Measurements from ENCODE around the gene NCOA1.
"Not testable (repeated sequence)": the region's sequence is repeated elsewhere in the genome, so short reads cannot be mapped to it uniquely, and the experiment has no call there.

NCOA1 gene

DNA sequence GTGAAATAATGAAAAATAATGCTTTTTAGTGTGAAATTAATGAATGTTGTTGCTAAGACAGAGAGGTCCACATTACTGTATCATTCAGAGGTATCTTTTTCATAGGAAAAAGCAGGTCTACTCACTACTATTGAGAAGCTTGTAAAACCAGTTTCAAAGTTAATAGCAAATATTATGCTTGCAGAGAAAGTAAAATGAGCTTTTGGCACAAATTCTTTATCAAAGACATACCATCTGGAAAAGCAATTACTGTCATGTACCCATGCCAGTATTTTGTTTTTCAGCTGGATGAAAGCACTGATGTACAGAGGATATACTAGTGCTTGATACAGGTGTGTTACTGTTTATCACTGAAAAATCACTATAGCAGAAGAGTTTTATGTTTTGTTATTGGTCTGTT, 77.5 kb downstream of the NCOA1 start:
- no peaks in the 10 kb centered on the region for H4K20me1 ChIP-seq (ENCODE audit: control insufficient read depth, insufficient read depth, low read depth, low read length)
- no peak for TF ChIP-seq EZH2phosphoT487 (IDR thresholded peaks at IDR 0.05; ENCODE audit: borderline replicate concordance, low read length)
- TF ChIP-seq, protein P1, sequence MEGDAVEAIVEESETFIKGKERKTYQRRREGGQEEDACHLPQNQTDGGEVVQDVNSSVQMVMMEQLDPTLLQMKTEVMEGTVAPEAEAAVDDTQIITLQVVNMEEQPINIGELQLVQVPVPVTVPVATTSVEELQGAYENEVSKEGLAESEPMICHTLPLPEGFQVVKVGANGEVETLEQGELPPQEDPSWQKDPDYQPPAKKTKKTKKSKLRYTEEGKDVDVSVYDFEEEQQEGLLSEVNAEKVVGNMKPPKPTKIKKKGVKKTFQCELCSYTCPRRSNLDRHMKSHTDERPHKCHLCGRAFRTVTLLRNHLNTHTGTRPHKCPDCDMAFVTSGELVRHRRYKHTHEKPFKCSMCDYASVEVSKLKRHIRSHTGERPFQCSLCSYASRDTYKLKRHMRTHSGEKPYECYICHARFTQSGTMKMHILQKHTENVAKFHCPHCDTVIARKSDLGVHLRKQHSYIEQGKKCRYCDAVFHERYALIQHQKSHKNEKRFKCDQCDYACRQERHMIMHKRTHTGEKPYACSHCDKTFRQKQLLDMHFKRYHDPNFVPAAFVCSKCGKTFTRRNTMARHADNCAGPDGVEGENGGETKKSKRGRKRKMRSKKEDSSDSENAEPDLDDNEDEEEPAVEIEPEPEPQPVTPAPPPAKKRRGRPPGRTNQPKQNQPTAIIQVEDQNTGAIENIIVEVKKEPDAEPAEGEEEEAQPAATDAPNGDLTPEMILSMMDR (IDR thresholded peaks at IDR 0.05; ENCODE audit: low read depth, low read length, poor library complexity, severe bottlenecking), result no peak
- H3K4me2 ChIP-seq (ENCODE audit: low read length), result no peak overlapping the region
- no peaks in the 10 kb centered on the region for H3K9me2 ChIP-seq (replicated peaks; ENCODE audit: control insufficient read depth, low read length)
- peaks cover 7% of the 10 kb centered on the region; the same call in 1 of the 2 replicates for H3K36me3 ChIP-seq (ENCODE audit: control insufficient read depth, low read length)
- H3K27me3 ChIP-seq (ENCODE audit: control insufficient read depth, low read length), result no peaks in the 10 kb centered on the region
- no peaks in the 10 kb centered on the region for H3K4me1 ChIP-seq (ENCODE audit: control insufficient read depth, low read length)
- H3F3A ChIP-seq (ENCODE audit: control insufficient read depth, insufficient read depth), result no peaks in the 10 kb centered on the region
- H3K4me3 ChIP-seq (ENCODE audit: low read length), result no peak overlapping the region
- peaks cover 12% of the 10 kb centered on the region; the same call in 1 of the 2 replicates for H3K9me3 ChIP-seq (ENCODE audit: control insufficient read depth, insufficient read depth, low read length)
- H3K79me2 ChIP-seq (ENCODE audit: control insufficient read depth, low read length), result no peaks in the 10 kb centered on the region
- no peak overlapping the region for H3K27ac ChIP-seq (ENCODE audit: low read depth, low read length)

DNA sequence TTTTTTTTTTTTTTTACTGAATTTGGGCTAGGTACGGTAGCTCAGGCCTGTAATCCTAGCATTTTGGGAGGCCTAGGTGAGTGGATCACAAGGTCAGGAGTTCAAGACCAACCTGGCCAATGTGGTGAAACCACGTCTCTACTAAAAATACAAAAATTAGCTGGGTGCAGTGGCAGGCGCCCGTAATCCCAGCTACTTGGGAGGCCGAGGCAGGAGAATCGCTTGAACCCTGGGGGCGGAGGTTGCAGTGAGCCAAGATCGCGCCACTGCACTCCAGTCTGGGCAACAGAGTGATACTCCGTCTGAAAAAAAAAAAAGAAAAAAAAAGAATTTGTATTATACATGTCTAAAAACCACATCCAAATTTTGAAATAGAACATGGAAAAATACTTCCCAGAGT, 78.5 kb downstream of the NCOA1 start:
- H3K9me3 ChIP-seq (ENCODE audit: control insufficient read depth, insufficient read depth, low read length), result peaks cover 12% of the 10 kb centered on the region; the same call in 1 of the 2 replicates
- H4K20me1 ChIP-seq (ENCODE audit: control insufficient read depth, insufficient read depth, low read depth, low read length); H3K4me1 ChIP-seq (ENCODE audit: control insufficient read depth, low read length); H3K27ac ChIP-seq (ENCODE audit: low read depth, low read length); H3K4me3 ChIP-seq (ENCODE audit: low read length); H3K4me2 ChIP-seq (ENCODE audit: low read length); H3F3A ChIP-seq (ENCODE audit: control insufficient read depth, insufficient read depth); H3K36me3 ChIP-seq (ENCODE audit: control insufficient read depth, low read length); H3K27me3 ChIP-seq (ENCODE audit: control insufficient read depth, low read length); H3K9me2 ChIP-seq (replicated peaks; ENCODE audit: control insufficient read depth, low read length); H3K79me2 ChIP-seq (ENCODE audit: control insufficient read depth, low read length): not testable (repeated sequence)

DNA sequence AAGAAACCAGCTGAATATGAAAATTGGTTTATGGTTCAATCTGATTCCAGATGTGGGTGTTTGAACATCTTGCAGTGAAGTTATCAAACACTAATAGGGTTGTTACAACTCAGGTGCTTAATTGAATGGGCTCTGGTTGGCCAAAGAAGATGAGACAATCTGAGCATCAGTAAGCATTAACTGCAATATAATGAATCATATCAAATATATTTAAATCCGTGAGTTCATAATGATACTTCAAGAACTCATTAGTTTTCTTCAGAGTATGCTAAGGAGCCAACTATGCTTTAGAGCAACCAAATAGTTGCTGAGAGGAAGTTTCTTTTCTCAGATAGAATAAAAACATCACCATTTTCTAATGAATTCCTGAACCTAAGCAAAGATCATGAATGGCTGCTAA, 79.2 kb downstream of the NCOA1 start:
- no peak overlapping the region for H3K4me2 ChIP-seq (ENCODE audit: low read length)
- TF ChIP-seq, protein P1 (IDR thresholded peaks at IDR 0.05; ENCODE audit: low read depth, low read length, poor library complexity, severe bottlenecking), result no peak
- TF ChIP-seq EZH2phosphoT487 (IDR thresholded peaks at IDR 0.05; ENCODE audit: borderline replicate concordance, low read length), result no peak
- no peaks in the 10 kb centered on the region for H3K9me2 ChIP-seq (replicated peaks; ENCODE audit: control insufficient read depth, low read length)

GRCh38 chr2:24571828-24572442, 80.9 kb downstream of the NCOA1 start:
- no peaks in the 10 kb centered on the region for H4K20me1 ChIP-seq (ENCODE audit: control insufficient read depth, insufficient read depth, low read depth, low read length)
- H3K4me1 ChIP-seq (ENCODE audit: control insufficient read depth, low read length), result peaks cover 9% of the 10 kb centered on the region
- no peaks in the 10 kb centered on the region; the same call in 1 of the 2 replicates for H3K9me3 ChIP-seq (ENCODE audit: control insufficient read depth, insufficient read depth, low read length)
- no peaks in the 10 kb centered on the region for H3K27me3 ChIP-seq (ENCODE audit: control insufficient read depth, low read length)
- no peaks in the 10 kb centered on the region for H3F3A ChIP-seq (ENCODE audit: control insufficient read depth, insufficient read depth)
- no peaks in the 10 kb centered on the region for H3K9me2 ChIP-seq (replicated peaks; ENCODE audit: control insufficient read depth, low read length)
- H3K79me2 ChIP-seq (ENCODE audit: control insufficient read depth, low read length), result no peaks in the 10 kb centered on the region
- TF ChIP-seq EZH2phosphoT487 (IDR thresholded peaks at IDR 0.05; ENCODE audit: borderline replicate concordance, low read length), result no peak
- TF ChIP-seq, protein P1 (IDR thresholded peaks at IDR 0.05; ENCODE audit: low read depth, low read length, poor library complexity, severe bottlenecking), result no peak
- H3K27ac ChIP-seq (ENCODE audit: low read depth, low read length), result no peak overlapping the region
- H3K4me2 ChIP-seq (ENCODE audit: low read length), result no peak overlapping the region
- no peak overlapping the region for H3K4me3 ChIP-seq (ENCODE audit: low read length)
- H3K36me3 ChIP-seq (ENCODE audit: control insufficient read depth, low read length), result no peaks in the 10 kb centered on the region

More for the DNA sequence above, 79.2 kb downstream of the NCOA1 start:
- H3K27ac ChIP-seq (ENCODE audit: low read depth, low read length), result no peak overlapping the region
- H3K9me3 ChIP-seq (ENCODE audit: control insufficient read depth, insufficient read depth, low read length), result peaks cover 12% of the 10 kb centered on the region; the same call in 1 of the 2 replicates
- no peaks in the 10 kb centered on the region for H3F3A ChIP-seq (ENCODE audit: control insufficient read depth, insufficient read depth)
- H3K79me2 ChIP-seq (ENCODE audit: control insufficient read depth, low read length), result no peaks in the 10 kb centered on the region
- no peaks in the 10 kb centered on the region for H3K27me3 ChIP-seq (ENCODE audit: control insufficient read depth, low read length)
- H4K20me1 ChIP-seq (ENCODE audit: control insufficient read depth, insufficient read depth, low read depth, low read length), result no peaks in the 10 kb centered on the region
- H3K36me3 ChIP-seq (ENCODE audit: control insufficient read depth, low read length), result peaks cover 5% of the 10 kb centered on the region; the same call in 1 of the 2 replicates
- H3K4me1 ChIP-seq (ENCODE audit: control insufficient read depth, low read length), result no peaks in the 10 kb centered on the region
- H3K4me3 ChIP-seq (ENCODE audit: low read length), result no peak overlapping the region
